ENCODE results near the gene ZBTB5. TPM values are rescaled to one million over a fixed set of nuclear protein-coding genes. Genes with fewer than 3 reads are reported as not detected.

The ZBTB5 gene
- total and polyA plus RNA-seq, 2 of the 4 experiments (the other 2 are of a cell fraction) = 6.3 to 9.1 TPM

- H4K91ac ChIP-seq (ENCODE audit: insufficient read depth, low read depth, low read length) = peak overlapping the region; percentile 77
- peak overlapping the region; percentile 7 for H2BK5ac ChIP-seq (ENCODE audit: low read depth, low read length, poor library complexity, severe bottlenecking)
- ATAC-seq (ENCODE audit: low read depth) (peak; percentile 85), DNase-seq (peak; percentile 73)
- H3K18ac ChIP-seq (ENCODE audit: low read depth, low read length) = no peak overlapping the region; the same call in 1 of the 2 replicates
- peak overlapping the region; percentile 95 for H2AFZ ChIP-seq (replicated peaks; ENCODE audit: low read length, poor library complexity)
- H3K9me3 ChIP-seq (ENCODE audit: control insufficient read depth, insufficient read depth, low read length) = no peaks in the 10 kb centered on the region
- peak overlapping the region; percentile 68; the same call in 1 of the 2 replicates for H2AK5ac ChIP-seq (ENCODE audit: low read depth, low read length)
- H2BK15ac ChIP-seq (ENCODE audit: low read depth, low read length) = peak overlapping the region; percentile 22; the same call in 2 of the 3 replicates
- no peak overlapping the region for H3K23ac ChIP-seq (ENCODE audit: low read depth, low read length)
- H4K5ac ChIP-seq (ENCODE audit: low read depth, low read length) = no peak overlapping the region; the same call in 1 of the 2 replicates
- no peak overlapping the region for H3K9ac ChIP-seq (ENCODE audit: low read depth, low read length)
- peak overlapping the region; percentile 30 to 71 for H4K8ac ChIP-seq (ENCODE audit: low read depth in 2 of 2, low read length in 2 of 2)
- intact Hi-C loops (cut with micrococcal nuclease) = loop anchor here (2.0 to 5.0 kb wide), 2 partner anchors 47 to 68 kb away; no protein-coding TSS in a partner anchor
- H3K79me1 ChIP-seq (ENCODE audit: low read depth in 1 of 2, low read length in 2 of 2) = no peaks in the 10 kb centered on the region
- TF ChIP-seq, protein P1, sequence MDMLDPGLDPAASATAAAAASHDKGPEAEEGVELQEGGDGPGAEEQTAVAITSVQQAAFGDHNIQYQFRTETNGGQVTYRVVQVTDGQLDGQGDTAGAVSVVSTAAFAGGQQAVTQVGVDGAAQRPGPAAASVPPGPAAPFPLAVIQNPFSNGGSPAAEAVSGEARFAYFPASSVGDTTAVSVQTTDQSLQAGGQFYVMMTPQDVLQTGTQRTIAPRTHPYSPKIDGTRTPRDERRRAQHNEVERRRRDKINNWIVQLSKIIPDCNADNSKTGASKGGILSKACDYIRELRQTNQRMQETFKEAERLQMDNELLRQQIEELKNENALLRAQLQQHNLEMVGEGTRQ (IDR thresholded peaks at IDR 0.05; ENCODE audit: low read depth, low read length) = no peak
- TF ChIP-seq, protein P2, sequence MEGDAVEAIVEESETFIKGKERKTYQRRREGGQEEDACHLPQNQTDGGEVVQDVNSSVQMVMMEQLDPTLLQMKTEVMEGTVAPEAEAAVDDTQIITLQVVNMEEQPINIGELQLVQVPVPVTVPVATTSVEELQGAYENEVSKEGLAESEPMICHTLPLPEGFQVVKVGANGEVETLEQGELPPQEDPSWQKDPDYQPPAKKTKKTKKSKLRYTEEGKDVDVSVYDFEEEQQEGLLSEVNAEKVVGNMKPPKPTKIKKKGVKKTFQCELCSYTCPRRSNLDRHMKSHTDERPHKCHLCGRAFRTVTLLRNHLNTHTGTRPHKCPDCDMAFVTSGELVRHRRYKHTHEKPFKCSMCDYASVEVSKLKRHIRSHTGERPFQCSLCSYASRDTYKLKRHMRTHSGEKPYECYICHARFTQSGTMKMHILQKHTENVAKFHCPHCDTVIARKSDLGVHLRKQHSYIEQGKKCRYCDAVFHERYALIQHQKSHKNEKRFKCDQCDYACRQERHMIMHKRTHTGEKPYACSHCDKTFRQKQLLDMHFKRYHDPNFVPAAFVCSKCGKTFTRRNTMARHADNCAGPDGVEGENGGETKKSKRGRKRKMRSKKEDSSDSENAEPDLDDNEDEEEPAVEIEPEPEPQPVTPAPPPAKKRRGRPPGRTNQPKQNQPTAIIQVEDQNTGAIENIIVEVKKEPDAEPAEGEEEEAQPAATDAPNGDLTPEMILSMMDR (conservative IDR thresholded peaks at IDR 0.05; ENCODE audit: low read depth, low read length) = peak; percentile 76
- TF ChIP-seq RAD21 (IDR thresholded peaks at IDR 0.05; ENCODE audit: low read length) (peak; percentile 57), NFE2L2 (IDR thresholded peaks at IDR 0.05; ENCODE audit: low read depth, low read length) (no peak), SMC3 (IDR thresholded peaks at IDR 0.05; ENCODE audit: low read depth, low read length) (peak; percentile 58), MAZ (IDR thresholded peaks at IDR 0.05; ENCODE audit: borderline replicate concordance, low read depth, low read length) (peak; percentile 40; the same call in 1 of the 2 replicates), RFX5 (IDR thresholded peaks at IDR 0.05; ENCODE audit: low read depth, low read length) (no peak), FOS (IDR thresholded peaks at IDR 0.05; ENCODE audit: low read depth, low read length) (no peak)
- no peak overlapping the region for H3K4me3 ChIP-seq (ENCODE audit: insufficient read depth, low read depth, low read length)
- H2BK20ac ChIP-seq (ENCODE audit: low read depth, low read length) = peak overlapping the region; percentile 30; the same call in 1 of the 2 replicates
- in situ Hi-C loops (cut with MboI; ENCODE audit: low sequenced_read_pairs) = no loop called here
- no TSS peak for BruUV-seq (replicated peaks)
- dilution Hi-C loops (cut with HindIII; ENCODE audit: low sequenced_read_pairs, unreplicated experiment) = no loop called here
- no peaks in the 10 kb centered on the region for H3K27me3 ChIP-seq (ENCODE audit: control insufficient read depth, insufficient read depth, low read length)
- H2BK120ac ChIP-seq (ENCODE audit: low read depth, low read length) = peak overlapping the region; percentile 84
- peak overlapping the region; percentile 29 for H2AK9ac ChIP-seq (replicated peaks; ENCODE audit: low read depth, low read length, poor library complexity)
- H3K4ac ChIP-seq (ENCODE audit: low read depth, low read length) = peak overlapping the region; percentile 26
- H3K4me2 ChIP-seq (ENCODE audit: low read depth, low read length) = peak overlapping the region; percentile 18
- H4K20me1 ChIP-seq (ENCODE audit: insufficient read depth, low read length) = no peaks in the 10 kb centered on the region
- ChIA-PET POLR2A (ENCODE audit: unreplicated experiment) (no interaction called here), CTCF (interaction anchor here (0.5 to 1.8 kb wide), 5 partner anchors 8 to 848 kb away, joined by 3 to 7 read pairs (median 5); no protein-coding TSS in a partner anchor)
- H3K4me1 ChIP-seq (ENCODE audit: control insufficient read depth, insufficient read depth, low read length) = peaks cover 2% of the 10 kb centered on the region; the same call in 1 of the 2 replicates
- no peak overlapping the region for H3K56ac ChIP-seq (ENCODE audit: extremely low read depth, insufficient read depth, low read length)
- peak overlapping the region; percentile 2; the same call in 1 of the 2 replicates for H3K27ac ChIP-seq (ENCODE audit: insufficient read depth, low read length)
- H3K14ac ChIP-seq (replicated peaks; ENCODE audit: low read depth, low read length) = no peak overlapping the region
- 7% methylated on average over 9 of the region's 22 CpGs; no CpG with 5 or more reads in 1 of the 2 experiments for WGBS, 2 experiments (ENCODE audit: extremely low coverage in 2 of 2, insufficient read length in 1 of 2)
- H3K9me1 ChIP-seq (ENCODE audit: insufficient read depth, low read length) = peaks cover 3% of the 10 kb centered on the region; the same call in 1 of the 2 replicates
- no peaks in the 10 kb centered on the region for H3K36me3 ChIP-seq (ENCODE audit: control insufficient read depth, insufficient read depth, low read length)
These were observed 50.1 kb downstream of the ZBTB5 start for GRCh38 chr9:37415011-37415719.

All from IMR-90 (cell line).